Sigmoid colon (tissue), 4 donors: ENCODE data around the gene STPG1.

ENCODE experiments used
- EP300 ChIP-seq, 4 donors: sonication (generic); formaldehyde crosslinking; IDR thresholded peaks; one replicate each; pipeline ENCODE4 v1.6.1; 2017; ENCODE audit warnings: antibody characterized with exemption in 4 of 4
- TF ChIP-seq, protein P1 (sequence below), 4 experiments: fragments of 450-650 bp in 3 of 4; fragments of 200-600 bp in 1 of 4; IDR thresholded peaks; one replicate each; pipeline ENCODE4 v1.5.1; 2016 to 2019; ENCODE audit warnings: antibody characterized with exemption in 4 of 4, mild to moderate bottlenecking in 3 of 4, moderate library complexity in 2 of 4

DNA sequence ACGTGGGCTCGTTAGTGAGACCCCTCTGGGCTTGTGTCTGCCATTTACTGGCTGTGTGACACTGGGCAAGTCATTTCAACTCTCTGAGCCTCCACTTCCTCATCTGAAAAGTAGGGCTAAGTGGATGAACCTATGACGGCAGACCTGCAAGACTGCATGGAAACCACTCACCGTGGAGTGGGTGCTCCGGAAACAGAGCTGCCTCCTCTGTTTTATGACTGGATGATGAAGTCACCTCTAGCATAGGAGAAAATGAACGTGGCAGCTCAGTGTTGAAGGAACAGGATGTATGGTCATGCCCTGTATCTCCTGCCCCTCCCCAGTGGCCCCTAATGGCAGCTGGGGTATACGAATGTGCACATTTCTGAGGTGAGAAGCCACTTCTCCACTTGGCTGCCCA, 40.5 kb downstream of the STPG1 start:
- TF ChIP-seq, protein P1, sequence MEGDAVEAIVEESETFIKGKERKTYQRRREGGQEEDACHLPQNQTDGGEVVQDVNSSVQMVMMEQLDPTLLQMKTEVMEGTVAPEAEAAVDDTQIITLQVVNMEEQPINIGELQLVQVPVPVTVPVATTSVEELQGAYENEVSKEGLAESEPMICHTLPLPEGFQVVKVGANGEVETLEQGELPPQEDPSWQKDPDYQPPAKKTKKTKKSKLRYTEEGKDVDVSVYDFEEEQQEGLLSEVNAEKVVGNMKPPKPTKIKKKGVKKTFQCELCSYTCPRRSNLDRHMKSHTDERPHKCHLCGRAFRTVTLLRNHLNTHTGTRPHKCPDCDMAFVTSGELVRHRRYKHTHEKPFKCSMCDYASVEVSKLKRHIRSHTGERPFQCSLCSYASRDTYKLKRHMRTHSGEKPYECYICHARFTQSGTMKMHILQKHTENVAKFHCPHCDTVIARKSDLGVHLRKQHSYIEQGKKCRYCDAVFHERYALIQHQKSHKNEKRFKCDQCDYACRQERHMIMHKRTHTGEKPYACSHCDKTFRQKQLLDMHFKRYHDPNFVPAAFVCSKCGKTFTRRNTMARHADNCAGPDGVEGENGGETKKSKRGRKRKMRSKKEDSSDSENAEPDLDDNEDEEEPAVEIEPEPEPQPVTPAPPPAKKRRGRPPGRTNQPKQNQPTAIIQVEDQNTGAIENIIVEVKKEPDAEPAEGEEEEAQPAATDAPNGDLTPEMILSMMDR (IDR thresholded peaks at IDR 0.05): no peak
- no peak for TF ChIP-seq EP300 (IDR thresholded peaks at IDR 0.05)
